ENCODE results near the gene CLN6.
"Not testable (repeated sequence)": the region's sequence is repeated elsewhere in the genome, so short reads cannot be mapped to it uniquely, and the experiment has no call there.

Gene CLN6

DNA sequence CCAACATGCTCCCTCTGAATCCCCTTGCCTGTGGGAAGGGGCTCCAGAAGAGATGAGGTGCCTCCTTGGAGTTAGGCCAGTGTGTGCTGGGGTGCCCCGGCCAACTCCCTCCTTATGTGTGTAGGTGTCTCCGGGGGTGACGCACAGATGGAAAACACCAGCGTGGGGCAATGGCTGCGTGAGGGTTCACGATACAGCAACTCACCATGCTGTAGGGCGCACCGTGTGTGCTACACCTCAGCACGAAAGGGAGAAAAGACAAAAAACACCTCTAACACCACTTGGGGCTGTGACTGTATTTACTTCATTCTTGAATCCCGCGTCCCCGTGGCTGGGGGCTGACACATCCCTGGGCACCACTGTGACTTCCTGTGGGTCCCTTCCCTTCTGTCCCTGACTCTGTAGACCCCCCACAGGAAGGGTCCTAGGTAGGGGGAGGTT is 22.8 kb downstream of the CLN6 start:
- no peak for DNase-seq (ENCODE audit: low spot score)

DNA sequence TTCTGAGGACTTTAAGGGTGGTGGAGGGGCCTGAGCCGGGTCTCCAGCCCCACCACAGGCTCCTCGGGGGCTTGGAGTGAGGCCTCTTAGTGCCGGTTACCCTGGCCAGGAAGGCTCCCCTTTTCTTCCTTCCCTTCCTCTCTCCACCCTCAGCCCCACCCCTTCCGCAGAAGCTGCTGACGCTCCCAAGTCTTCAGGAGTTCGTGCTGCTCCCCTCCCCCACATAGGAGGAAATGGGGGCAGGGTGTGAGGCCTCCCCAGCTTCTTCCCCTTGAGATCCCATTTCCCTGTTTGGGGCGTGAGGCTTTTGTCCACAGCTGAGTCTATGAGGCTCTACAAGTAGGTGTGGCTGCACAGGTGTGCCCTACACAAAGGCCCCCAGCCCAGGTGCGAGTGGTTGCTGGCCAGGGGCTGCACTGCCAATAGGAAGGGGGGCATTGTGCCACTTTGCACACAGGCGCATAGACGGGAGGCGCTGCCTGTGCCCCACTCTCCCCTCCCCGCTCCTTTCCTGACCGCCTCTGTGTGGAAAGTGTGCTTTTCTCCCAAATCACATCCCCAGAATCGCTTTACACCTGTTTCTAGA is 23.5 kb downstream of the CLN6 start:
- peak; percentile 18 for DNase-seq (ENCODE audit: low spot score)

GRCh38 chr15:68205558-68205944 is 24.0 kb downstream of the CLN6 start:
- no peak for DNase-seq (ENCODE audit: low spot score)

DNA sequence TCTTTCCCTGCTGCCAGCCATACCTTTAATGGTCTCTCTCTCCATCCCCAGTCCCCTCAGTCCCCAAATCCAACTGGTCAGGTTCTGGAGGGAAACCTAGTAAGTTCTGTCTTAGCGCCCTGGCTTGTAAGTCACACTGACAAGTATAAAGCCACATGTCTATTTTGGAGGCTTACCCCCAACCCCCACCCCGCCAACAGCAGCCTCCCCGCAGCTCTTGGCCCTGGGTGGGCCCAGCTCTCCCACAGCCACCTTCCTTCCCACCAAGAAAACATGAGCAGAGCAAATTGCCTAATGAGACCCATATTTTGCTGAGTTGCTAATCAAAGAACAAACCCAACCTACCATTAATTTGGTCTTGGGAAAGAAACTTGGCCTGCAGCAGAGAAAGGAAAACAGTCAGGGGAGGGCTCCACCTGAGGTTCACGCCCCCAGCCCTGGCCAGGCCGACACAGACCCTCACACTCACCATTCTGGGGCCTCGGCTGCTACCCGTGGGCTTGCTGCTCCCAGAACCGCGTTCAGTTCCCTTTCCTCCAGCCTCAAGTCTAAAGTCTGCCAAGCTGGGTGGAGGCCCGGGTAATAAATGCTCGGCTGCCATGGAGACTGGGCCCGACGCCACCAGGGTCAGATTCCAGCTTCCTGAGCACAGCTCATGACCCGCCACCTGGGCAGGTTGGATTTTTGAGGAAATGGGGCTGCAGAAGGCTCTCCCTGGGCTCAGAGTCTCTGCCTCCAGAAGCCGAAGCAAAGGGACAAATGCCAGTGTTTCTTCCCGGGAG is 24.6 kb downstream of the CLN6 start, which contains the start of gene CALML4:
CALML4 (minus strand) TSS at position 557 of the 782 bp plus-strand sequence; CDS start at position 472, 85 bp downstream.
- DNase-seq (ENCODE audit: low spot score): no peak

DNA sequence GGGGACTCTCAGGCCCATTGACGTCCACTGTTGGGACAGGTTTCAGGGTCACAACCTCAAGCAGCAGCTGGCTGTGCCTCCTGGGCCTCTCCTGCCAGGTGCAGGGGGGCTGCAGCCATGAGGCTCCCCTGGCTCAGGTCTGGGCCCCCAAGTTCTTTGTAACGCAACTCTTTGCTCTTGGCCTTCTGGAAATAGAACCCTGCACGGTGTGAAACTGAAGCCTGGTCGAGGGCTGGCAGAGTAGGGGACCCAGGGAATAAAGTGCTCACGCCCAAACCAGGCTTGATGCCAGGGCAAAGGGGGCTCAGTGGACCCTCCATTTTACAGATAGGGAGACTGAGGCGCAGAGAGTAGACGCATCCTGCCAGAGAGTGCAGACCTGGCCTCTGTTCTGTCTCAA is 25.2 kb downstream of the CLN6 start:
- no peak for DNase-seq (ENCODE audit: low spot score)

GRCh38 chr15:68203956-68204355 is 25.6 kb downstream of the CLN6 start:
- no peak for DNase-seq (ENCODE audit: low spot score)

DNA sequence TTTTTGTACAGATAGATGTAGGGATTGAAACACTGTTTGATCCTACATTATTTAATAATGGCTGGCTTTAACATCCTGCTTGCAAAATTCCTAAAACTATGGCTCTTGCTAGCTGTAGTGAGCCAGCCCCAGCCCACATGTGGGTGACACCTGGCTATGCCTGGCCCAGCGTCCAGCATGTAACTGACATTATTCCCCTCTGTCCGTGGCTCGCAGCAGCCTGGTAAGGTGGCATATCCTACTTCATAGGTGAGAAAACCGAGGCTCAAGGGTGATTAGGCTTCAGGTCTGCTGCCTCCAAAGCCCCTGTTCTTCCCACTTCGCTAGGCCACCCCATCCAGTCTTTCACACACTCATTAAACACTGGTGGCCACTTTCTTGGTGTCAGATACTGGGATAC is 26.0 kb downstream of the CLN6 start:
- no peak for DNase-seq (ENCODE audit: low spot score)

DNA sequence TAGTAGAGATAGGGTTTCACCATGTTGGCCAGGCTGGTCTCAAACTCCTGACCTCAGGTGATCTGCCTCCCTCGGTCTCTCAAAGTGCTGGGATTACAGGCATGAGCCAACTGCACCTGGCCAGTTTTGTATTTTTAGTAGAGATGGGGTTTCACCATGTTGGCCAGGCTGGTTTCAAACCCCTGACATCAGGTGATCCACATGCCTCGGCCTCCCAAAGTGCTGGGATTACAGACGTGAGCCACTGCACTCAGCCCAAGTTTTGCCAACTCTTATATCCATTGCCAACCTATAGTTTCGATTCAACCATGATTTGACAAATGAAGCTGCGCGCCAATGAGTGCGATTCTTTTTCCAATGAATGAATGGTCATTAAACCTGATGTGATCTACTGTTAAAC is 26.5 kb downstream of the CLN6 start:
- DNase-seq (ENCODE audit: low spot score): not testable (repeated sequence)

GRCh38 chr15:68201879-68202261 is 27.7 kb downstream of the CLN6 start:
- DNase-seq (ENCODE audit: low spot score): no peak

- DNase-seq (ENCODE audit: low spot score): no peak
Measured at GRCh38 chr15:68201153-68201878, 28.2 kb downstream of the CLN6 start.

DNA sequence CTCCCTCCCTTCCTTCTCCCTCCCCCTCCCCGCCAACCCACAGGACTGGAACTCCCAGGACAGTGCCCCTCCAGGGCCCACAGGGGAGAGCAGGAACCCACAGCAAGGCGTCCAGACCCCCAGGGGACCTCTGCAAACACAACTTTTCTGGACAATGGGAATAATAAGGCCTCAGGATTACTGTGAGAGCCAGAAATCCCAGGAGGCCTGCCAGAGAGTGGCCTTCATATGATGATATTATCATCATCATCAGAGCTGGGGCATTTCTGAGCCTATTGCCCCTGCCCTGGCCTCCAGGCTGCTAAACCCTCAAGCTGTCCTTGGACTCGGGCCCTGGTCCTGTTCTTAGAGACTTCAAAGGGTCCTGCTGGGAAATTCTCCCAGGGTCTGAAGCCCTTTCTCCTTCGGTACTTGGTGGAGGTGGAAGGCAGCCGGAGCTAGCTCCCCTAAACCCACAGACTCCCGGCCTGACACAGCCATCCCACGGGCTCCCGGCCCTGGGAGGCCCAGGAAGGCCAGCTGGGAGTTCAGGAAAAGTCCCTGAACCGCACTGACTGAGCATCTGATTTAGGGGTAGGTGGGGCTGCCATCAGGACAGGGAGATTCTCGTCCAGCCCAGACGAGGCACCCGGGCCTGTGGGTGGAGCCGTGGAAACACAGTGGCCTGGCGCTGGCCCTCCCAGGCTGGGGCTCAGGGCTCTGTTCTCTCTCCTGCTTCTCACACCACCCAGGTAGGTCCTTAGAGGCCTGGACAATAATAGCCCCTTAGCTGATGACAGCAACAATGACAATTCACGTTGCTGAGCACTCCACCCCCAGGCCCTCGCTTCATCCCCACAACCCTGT is 29.3 kb downstream of the CLN6 start:
- no peak for DNase-seq (ENCODE audit: low spot score)

DNA sequence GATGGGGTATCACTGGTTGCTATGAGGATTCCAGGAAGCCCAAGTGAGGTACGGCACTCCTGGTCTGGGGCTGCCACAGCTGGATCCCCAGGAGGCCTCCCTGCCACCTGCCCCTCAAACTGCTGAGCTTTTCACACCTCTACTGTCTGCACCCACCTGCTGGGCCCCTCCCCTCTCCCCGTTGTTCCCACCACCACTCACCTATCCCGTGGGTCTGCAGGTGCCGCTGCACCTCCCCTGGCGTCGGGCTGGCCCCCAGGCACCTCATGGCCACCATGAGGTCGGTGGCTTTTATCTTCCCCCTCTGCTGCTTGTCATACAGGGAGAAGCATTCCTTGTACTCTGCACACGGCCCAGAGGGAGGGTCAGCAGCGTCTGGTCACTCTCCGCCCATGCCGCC is 30.2 kb downstream of the CLN6 start:
- no peak for DNase-seq (ENCODE audit: low spot score)

- no peak for DNase-seq (ENCODE audit: low spot score)
Measured at GRCh38 chr15:68197661-68198437, 31.7 kb downstream of the CLN6 start.

DNA sequence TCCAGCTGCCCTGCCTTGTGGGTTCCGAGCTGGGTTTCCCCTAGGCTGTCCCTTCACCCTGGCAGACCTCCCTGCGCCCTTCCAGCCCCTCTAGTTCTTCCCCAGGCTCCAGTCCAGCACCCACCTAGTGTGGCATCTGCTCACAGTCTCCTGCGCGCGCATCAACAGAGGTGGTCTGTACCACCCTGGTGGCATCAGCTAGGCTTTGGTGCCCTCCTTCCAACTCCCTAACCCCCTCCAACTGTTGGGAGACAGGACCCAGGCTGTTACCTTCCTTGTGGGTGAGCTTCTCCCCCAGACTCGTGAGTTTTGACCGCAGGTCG is 32.4 kb downstream of the CLN6 start:
- no peak for DNase-seq (ENCODE audit: low spot score)

- no peak for DNase-seq (ENCODE audit: low spot score)
Measured at GRCh38 chr15:68196445-68197169, 32.9 kb downstream of the CLN6 start.

- no peak for DNase-seq (ENCODE audit: low spot score)
Measured at GRCh38 chr15:68195336-68196112, 34.0 kb downstream of the CLN6 start.

DNA sequence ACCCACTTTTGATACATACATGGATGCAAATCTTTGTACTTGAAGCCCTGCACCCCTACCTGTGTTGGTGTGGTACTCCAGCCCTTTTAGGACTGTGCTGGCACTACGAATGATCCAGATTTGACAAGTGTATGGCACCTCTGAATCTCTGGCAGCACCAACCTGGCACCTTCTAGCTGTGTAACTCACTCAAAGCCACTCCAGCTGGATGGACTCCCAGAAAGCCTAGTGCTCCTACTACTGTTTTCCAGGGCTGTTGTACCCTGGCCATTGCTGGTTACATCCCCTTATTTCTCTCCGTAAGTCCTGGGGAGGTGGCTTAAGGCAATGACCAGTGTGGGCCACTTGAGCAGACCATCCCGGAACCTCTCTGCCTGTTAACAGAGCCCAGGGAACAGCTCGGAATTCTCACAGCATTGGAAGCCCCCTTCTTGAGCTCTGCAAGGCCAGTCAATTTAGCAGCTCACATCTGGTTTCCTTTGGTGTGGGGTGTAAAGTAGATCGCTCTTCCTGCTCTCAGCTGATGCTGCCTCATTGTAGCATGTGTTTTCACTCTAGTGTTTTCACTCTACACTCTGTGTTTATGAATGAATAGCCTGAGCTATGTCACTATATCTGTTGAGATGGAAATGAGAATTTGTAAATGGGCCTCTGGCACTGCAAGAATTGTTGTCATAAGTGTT is 36.6 kb downstream of the CLN6 start:
- no peak for DNase-seq (ENCODE audit: low spot score)

GRCh38 chr15:68192117-68192516 is 37.4 kb downstream of the CLN6 start:
- DNase-seq (ENCODE audit: low spot score): no peak

- DNase-seq (ENCODE audit: low spot score): no peak
Measured at GRCh38 chr15:68191555-68191954, 38.0 kb downstream of the CLN6 start.
